GM18951 (cell line): Measurements from ENCODE around the gene UBR3.
"Not testable (repeated sequence)": the region's sequence is repeated elsewhere in the genome, so short reads cannot be mapped to it uniquely, and the experiment has no call there.

Experiments used
- POLR2A ChIP-seq: IDR thresholded peaks from 4 replicates; pipeline ENCODE4 v1.6.1; 2011; ENCODE audit warnings: mild to moderate bottlenecking; ENCODE audit not compliant: insufficient read length, insufficient read depth; ENCODE audit errors: extremely low read depth
- in situ Hi-C: fragments of 300-500 bp; cut with MboI; formaldehyde crosslinking; loops from one replicate; pipeline ENCODE4 v1.12.0; 2022; ENCODE audit warnings: low sequenced_read_pairs, mixed read lengths, inconsistent platforms; ENCODE audit not compliant: unreplicated experiment

Gene UBR3

GRCh38 chr2:169849710-169850109 is 22.5 kb downstream of the UBR3 start:
- in situ Hi-C loops, result no loop called here
- TF ChIP-seq POLR2A, result no peak

- TF ChIP-seq POLR2A, result no peak
- in situ Hi-C loops, result no loop called here
Observed at GRCh38 chr2:169853041-169853668, 25.9 kb downstream of the UBR3 start.

- in situ Hi-C loops, result not testable (repeated sequence)
Observed at GRCh38 chr2:169855281-169856258, 28.3 kb downstream of the UBR3 start.

DNA sequence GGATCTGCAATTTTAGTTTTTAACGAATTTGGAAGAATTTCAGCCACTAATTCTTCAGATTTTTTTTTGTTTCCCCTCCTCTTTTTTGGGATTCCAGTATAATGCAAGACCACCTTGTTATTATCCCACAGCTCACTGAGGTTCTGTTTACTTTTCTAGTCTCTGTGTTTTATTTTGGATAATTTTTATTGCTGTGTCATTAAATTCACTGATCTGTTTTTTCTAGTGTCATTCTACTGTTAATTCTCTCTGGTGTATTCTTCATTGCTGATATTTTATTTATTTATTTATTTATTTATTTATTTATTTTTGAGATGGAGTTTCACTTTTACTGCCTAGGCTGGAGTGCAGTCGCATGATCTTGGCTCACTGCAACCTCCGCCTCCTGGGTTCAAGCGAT is 32.2 kb downstream of the UBR3 start:
- TF ChIP-seq POLR2A, result no peak
- in situ Hi-C loops, result no loop called here

DNA sequence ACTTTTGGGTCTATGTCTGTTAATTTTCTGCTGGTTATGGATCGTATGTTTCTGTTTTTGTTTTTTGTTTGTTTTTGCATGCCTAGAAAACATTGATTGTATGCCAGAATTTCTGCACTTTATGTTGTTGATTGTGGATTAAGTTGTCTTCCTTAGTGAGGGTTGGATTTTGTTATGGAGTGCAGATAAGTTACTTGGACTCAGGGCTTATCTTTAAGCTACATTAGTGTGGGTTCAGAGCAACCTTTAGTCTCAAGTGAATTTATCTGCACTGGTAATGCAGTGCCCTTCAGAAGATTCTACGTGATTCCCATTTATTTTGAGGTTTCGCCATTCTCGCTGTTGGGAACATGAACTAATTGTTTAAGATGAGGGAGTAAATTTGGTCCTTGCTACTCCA is 32.9 kb downstream of the UBR3 start:
- TF ChIP-seq POLR2A, result no peak
- in situ Hi-C loops, result no loop called here

DNA sequence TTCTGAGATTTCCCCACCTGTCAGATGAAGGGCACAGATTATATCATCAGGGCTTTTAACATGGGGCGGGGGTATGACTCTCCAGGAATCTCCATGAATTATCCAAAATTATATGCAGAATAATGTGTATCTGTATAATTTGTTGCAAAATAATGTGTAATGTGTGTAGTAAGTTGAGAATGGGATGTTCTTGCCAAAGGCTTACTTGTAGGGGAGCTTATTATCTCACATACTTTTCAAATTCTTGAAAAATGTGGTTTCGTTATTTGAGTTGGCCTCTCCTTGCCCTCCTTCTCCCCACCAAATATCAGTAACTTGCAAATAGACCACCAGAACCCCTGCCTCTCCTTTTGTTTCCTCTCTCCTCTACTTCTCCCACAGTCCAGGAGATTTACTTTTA is 35.6 kb downstream of the UBR3 start:
- TF ChIP-seq POLR2A, result no peak
- in situ Hi-C loops, result no loop called here

DNA sequence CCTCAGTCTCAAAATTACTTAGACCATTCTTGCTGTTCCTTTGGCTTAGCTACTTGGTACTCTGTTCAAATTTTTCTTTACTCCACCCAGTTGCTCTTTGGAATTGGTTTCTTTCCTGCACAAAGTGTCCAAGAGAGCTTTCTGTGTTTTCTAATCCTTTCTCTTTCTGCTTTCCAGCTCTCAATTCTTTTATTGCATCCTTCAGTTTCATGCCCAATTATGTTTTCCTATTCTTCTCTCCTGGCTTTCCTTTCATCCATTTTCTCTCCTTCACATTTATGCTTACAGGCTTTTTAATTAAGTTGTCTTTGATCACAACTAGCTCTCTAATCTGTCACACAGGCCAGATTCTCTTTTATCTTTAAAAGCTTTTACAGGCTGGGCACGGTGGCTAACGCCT is 38.2 kb downstream of the UBR3 start:
- in situ Hi-C loops, result no loop called here
- no peak for TF ChIP-seq POLR2A

DNA sequence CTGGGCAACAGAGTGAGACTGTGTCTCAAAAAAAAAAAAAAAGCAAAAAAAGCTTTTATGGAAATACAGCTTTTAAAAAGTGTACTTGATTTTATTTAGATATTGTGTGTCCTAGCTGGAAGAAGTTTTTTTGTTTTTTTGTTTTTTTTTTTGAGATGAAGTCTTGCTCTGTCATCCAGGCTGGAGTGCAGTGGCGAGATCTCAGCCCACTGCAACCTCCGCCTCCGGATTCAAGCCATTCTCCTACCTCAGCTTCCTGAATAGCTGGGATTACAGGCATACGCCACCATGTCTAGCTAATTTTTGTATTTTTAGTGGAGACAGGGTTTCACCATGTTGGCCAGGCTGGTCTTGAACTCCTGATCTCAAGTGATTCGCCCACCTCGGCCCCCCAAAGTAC is 39.0 kb downstream of the UBR3 start:
- in situ Hi-C loops, result not testable (repeated sequence)

GRCh38 chr2:169867579-169867978 is 40.3 kb downstream of the UBR3 start:
- no peak for TF ChIP-seq POLR2A
- in situ Hi-C loops, result no loop called here

DNA sequence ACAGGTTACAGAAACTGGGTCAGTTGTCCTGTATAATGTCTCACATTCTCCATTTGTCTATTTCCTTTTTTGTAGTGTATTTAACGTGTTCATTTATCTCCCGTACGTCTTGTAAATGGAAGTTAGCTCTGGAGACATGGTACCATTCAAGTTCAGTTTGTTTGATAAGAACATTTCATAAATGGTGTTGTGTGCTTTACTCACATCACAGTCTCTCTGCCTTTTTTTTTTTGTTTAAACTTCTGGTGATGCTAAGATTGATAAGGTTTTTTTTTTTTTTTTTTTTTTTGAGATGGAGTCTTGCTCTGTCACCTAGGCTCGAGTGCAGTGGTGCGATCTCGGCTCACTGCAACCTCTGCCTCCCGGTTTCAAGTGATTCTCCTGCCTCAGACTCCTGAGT is 41.7 kb downstream of the UBR3 start:
- TF ChIP-seq POLR2A, result no peak
- in situ Hi-C loops, result no loop called here

GRCh38 chr2:169871369-169871768 is 44.1 kb downstream of the UBR3 start:
- in situ Hi-C loops, result not testable (repeated sequence)

- no peak for TF ChIP-seq POLR2A
- in situ Hi-C loops, result no loop called here
Observed at GRCh38 chr2:169871994-169872393, 44.7 kb downstream of the UBR3 start.

DNA sequence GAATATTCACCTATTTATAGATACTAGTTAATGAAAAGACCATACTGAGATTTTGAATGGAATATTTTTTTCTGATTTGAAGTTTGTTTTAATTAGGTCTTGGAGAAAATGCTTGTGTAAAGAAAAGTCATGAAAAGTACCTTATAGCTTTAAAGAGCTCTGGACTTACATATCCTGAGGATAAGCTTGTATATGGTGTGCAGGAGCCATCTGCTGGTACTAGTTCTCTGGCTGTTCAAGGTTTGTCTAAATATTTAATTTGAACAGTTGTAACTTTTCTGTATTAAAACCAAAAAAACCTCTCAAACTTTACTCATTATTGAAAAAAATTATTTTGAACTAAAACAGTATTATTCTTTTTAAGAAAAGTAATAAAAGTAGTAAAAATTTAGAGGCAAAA is 50.1 kb downstream of the UBR3 start:
- in situ Hi-C loops, result no loop called here
- TF ChIP-seq POLR2A, result no peak

DNA sequence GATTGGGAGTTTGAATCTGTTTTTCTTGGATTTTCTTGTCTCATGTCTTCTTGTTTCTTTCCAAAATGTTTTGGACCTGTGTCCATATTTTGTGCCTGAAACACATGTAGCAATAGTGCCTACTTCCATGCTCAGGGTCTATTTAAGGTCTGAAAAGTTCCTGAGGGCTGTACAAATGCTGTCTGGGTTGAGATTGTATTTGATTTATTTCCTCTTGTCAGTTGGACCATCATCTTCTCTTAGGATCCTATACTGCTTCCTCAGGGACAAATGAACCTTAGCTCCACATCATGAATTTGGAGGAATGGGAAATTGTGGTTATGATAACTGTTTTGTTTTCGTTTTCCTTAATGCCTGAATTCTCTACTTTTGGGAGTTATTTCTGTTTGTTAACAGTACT is 59.9 kb downstream of the UBR3 start:
- in situ Hi-C loops, result no loop called here
- TF ChIP-seq POLR2A, result no peak

- no peak for TF ChIP-seq POLR2A
- in situ Hi-C loops, result no loop called here
Observed at GRCh38 chr2:169891593-169892298, 64.5 kb downstream of the UBR3 start.
